Fibroblast of skin of abdomen (primary cell): Measurements from ENCODE around the gene PHLDB1.

Experiments used
- DNase-seq: peaks from one replicate; pipeline ENCODE4 v3.0.0-alpha.2; 2013

PHLDB1 gene

GRCh38 chr11:118689503-118689851, 82.1 kb downstream of the PHLDB1 start:
- no peak for DNase-seq

GRCh38 chr11:118689852-118690552, 82.6 kb downstream of the PHLDB1 start:
- DNase-seq: peak; percentile 81

- no peak for DNase-seq
Measured at GRCh38 chr11:118690553-118691304, 83.3 kb downstream of the PHLDB1 start.

GRCh38 chr11:118691926-118692830, 84.8 kb downstream of the PHLDB1 start:
- peak; percentile 51 for DNase-seq

GRCh38 chr11:118694185-118694584, 86.8 kb downstream of the PHLDB1 start:
- DNase-seq: no peak

DNA sequence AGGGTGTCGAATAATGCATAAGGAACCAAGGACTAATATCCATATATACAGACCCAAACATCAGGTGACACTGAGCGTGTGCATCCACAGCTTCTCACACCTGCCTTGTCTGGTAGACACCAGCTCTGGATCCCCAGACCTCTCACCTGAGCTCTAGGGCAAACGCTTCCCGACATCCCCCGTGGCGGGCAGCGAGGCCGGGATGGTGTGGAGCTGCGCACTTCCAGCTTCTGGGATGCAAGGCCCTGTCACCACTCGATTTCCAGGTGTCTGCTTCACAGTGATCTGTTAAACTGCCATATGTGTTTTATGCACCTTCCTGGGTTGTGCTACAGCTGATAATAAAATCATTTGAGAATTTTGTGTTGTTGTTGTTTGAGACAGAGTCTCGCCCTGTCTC, 87.4 kb downstream of the PHLDB1 start:
- no peak for DNase-seq

GRCh38 chr11:118696673-118697226, 89.3 kb downstream of the PHLDB1 start:
- no peak for DNase-seq

DNA sequence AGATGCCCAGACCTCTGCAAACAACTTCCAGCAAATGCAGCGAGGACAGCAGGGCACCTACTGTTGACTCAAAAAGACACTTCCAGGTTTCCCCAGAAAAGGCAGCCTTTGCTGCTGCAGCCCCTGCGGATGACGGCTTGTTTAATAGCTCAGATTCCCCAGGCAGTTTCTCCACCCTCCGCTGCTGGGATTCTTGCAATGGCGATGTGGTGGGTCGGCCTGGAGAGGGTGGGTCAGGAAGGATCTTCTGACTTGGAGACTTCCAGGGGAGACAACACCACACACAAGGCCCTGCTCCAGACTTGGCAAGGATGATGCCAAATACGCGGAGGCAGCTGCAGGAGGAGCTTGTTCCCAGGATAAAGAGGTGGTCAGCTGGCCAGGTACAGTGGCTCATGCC, 89.9 kb downstream of the PHLDB1 start:
- no peak for DNase-seq

DNA sequence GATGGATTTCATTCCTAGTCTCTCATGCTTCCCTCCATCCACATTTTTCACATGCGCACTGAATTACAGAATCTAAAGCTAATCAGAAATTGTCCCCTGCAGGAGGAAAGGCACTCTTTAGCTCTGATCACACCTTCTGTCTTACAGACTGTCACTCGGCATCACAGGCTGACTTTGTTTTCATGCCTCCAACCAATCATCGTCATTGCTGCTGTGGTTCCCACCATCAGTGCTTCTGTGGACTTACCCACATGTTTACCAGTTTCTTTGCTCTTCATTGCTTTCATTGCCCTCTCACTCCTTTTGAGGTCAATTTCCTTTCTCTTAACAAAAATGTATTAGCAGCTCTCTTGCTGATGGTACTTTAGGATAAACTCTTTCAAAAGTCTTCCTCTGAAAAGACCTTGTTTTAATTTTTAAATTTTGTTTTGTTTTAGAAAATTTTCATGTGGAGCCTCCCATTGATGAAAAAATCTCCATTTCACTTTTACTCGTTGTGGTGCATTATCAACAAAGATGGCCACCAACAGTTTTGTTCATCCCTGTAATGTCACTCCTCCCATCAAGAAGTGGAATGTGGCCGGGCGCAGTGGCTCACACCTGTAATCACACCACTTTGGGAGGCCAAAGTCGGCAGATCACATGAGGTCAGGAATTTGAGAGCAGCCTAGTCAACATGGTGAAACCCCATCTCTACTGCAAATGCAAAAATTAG, 92.2 kb downstream of the PHLDB1 start:
- no peak for DNase-seq

GRCh38 chr11:118703563-118704106, 96.2 kb downstream of the PHLDB1 start:
- DNase-seq: no peak

- DNase-seq: no peak
Measured at GRCh38 chr11:118705111-118705741, 97.8 kb downstream of the PHLDB1 start.

GRCh38 chr11:118705791-118706545, 98.6 kb downstream of the PHLDB1 start:
- no peak for DNase-seq

GRCh38 chr11:118706546-118706825, 99.1 kb downstream of the PHLDB1 start:
- DNase-seq: no peak
